BLaER1 treated with 17β-estradiol and CSF1 and Interleukin-3, amounts not matched to agents 10 nM and 100 nM (cell line): Measurements from ENCODE around the gene SPNS3.

Experiments used
- H3K27ac ChIP-seq, 11 experiments: shearing (Covaris generic); formaldehyde crosslinking; 2 replicates each; pipeline ENCODE4 v1.8.1; 2022
- H3K27me3 ChIP-seq, 11 experiments: shearing (Covaris generic); formaldehyde crosslinking; 2 replicates each; pipeline ENCODE4 v1.8.1; 2022
- H3K36me3 ChIP-seq, 11 experiments: shearing (Covaris generic); formaldehyde crosslinking; 2 replicates each; pipeline ENCODE4 v1.8.1; 2022
- H3K4me1 ChIP-seq, 10 experiments: shearing (Covaris generic); formaldehyde crosslinking; 2 replicates each; pipeline ENCODE4 v1.8.1; 2022
- H3K4me2 ChIP-seq, 11 experiments: shearing (Covaris generic); formaldehyde crosslinking; 2 replicates each; pipeline ENCODE4 v1.8.1; 2022
- H3K4me3 ChIP-seq, 10 experiments: shearing (Covaris generic); formaldehyde crosslinking; 2 replicates each; pipeline ENCODE4 v1.8.1; 2022
- H3K9ac ChIP-seq, 11 experiments: shearing (Covaris generic); formaldehyde crosslinking; 2 replicates each; pipeline ENCODE4 v1.8.1; 2022
- H3K9me3 ChIP-seq, 11 experiments: shearing (Covaris generic); formaldehyde crosslinking; replicated peaks in 1 of 11; 2 replicates each; pipeline ENCODE4 v1.8.1; 2022
- H4K20me1 ChIP-seq, 11 experiments: shearing (Covaris generic); formaldehyde crosslinking; 2 replicates each; pipeline ENCODE4 v1.8.1; 2022
- Cebpa-rat ChIP-seq, 11 experiments: shearing (Covaris generic); IDR thresholded peaks; 2 replicates each; pipeline ENCODE4 v1.8.1; 2022

Gene SPNS3

DNA sequence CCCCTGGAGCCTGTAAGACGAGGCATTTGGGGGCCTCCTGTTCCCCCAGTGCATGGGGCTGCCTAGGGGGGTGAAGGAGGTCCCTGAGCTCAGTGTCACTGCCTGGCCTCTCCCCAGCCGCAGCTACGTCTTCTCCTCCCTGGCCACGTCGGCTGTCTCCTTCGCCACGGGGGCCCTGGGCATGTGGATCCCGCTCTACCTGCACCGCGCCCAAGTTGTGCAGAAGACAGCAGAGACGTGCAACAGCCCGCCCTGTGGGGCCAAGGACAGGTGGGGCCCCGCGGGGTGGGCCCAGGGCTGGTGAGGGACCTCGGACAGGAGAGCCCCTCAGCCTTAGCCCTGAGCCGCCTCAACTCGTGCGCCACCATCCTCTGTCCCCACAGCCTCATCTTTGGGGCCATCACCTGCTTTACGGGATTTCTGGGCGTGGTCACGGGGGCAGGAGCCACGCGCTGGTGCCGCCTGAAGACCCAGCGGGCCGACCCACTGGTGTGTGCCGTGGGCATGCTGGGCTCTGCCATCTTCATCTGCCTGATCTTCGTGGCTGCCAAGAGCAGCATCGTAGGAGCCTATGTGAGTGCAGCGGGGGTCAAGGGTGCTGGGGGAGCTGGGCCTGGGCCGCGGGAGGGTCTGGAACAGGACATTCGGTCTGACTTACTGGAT, 99.3 kb downstream of the SPNS3 start:
- Histone ChIP-seq H4K20me1 (peaks cover 0 to 49% (median 17%) of the 10 kb centered on the region in 11 experiments; a peak in 18 of 22 replicates), H3K4me3 (no peak overlapping the region), H3K4me1 (peaks cover 55 to 98% (median 89%) of the 10 kb centered on the region in 10 experiments), H3K27me3 (no peaks in the 10 kb centered on the region), H3K4me2 (peak overlapping the region in 8 of 11 experiments; percentile 7 to 92 (median 80); a peak in 11 of 22 replicates), H3K27ac (peak overlapping the region in 1 of 11 experiments; percentile 26; a peak in 1 of 22 replicates), H3K9ac (0 out of 22 replicates have a peak overlapping the region, but pooled peaks of 1 of the 11 experiments have one; percentile 13), H3K36me3 (peaks cover 0 to 13% (median 10%) of the 10 kb centered on the region in 11 experiments; a peak in 16 of 22 replicates), H3K9me3 (no peaks in the 10 kb centered on the region)
- TF ChIP-seq Cebpa-rat (IDR thresholded peaks at IDR 0.05) = no peak

DNA sequence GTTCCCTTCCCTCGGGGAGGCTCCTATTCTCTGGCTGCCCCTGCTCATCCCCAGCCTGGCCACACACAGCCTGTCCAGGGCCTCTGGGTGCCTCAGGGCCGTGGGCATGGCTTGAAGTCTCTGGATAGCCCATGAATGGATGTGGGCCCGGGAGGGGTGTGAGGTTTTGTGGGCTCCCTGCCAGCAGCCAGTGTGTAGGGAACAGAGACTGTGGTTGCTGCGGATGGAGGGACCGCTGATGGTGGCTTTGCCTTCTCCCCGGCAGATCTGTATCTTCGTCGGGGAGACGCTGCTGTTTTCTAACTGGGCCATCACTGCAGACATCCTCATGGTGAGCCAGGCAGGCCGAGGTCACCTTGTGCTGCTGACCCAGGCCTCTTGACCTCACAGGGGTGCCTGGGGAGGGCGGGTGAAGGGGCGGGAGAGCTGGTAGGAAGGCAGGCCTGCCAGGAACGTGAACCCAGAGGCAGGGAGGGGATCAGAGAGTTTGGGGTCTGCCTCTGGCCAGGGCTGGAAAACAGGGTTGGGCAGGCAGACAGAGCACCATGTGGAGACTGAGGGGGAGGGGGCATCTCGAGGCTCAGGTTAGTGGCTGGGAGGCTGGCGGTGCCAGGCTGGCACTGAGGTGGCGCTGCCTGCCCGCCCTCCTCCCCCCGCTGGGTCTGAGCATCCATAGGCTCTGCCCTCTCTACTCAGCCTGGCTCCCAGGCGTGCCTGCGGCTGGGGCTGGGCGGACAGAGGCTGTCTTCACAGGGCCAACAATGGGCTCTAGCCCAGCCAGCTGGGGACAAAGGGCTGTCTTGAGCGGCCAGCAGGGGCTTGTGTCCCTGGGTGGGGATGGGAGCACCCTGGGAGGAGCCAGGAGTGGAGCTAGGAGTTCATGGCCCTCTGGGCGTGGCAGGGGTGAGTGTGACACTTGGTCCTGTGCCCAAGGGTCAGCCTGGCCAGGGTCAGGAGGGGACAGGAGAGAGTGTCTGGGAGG, 100.1 kb downstream of the SPNS3 start:
- Histone ChIP-seq H3K4me3 (no peak overlapping the region), H3K27ac (peak overlapping the region in 8 of 11 experiments; percentile 22 to 50 (median 26); a peak in 7 of 22 replicates), H3K4me1 (peaks cover 59 to 98% (median 89%) of the 10 kb centered on the region in 10 experiments), H3K36me3 (peaks cover 5 to 21% (median 18%) of the 10 kb centered on the region in 11 experiments; a peak in 21 of 22 replicates), H3K9me3 (no peaks in the 10 kb centered on the region), H4K20me1 (peaks cover 0 to 57% (median 25%) of the 10 kb centered on the region in 11 experiments; a peak in 18 of 22 replicates), H3K9ac (peak overlapping the region in 7 of 11 experiments; percentile 8 to 49 (median 23); a peak in 5 of 22 replicates), H3K4me2 (peak overlapping the region; percentile 36 to 92 (median 45)), H3K27me3 (no peaks in the 10 kb centered on the region)
- TF ChIP-seq Cebpa-rat (IDR thresholded peaks at IDR 0.05) = no peak

- Histone ChIP-seq H3K36me3 (peaks cover 12 to 28% (median 25%) of the 10 kb centered on the region in 11 experiments), H3K4me3 (no peak overlapping the region), H3K27me3 (no peaks in the 10 kb centered on the region), H3K9me3 (no peaks in the 10 kb centered on the region), H3K4me2 (peak overlapping the region; percentile 36 to 92 (median 45); a peak in 21 of 22 replicates), H3K4me1 (peaks cover 59 to 98% (median 89%) of the 10 kb centered on the region in 10 experiments), H3K27ac (peak overlapping the region in 8 of 11 experiments; percentile 22 to 50 (median 26); a peak in 7 of 22 replicates), H3K9ac (peak overlapping the region in 6 of 11 experiments; percentile 8 to 49 (median 30); a peak in 5 of 22 replicates), H4K20me1 (peaks cover 0 to 64% (median 32%) of the 10 kb centered on the region in 11 experiments; a peak in 18 of 22 replicates)
- TF ChIP-seq Cebpa-rat (IDR thresholded peaks at IDR 0.05) = no peak
These were observed 100.8 kb downstream of the SPNS3 start for GRCh38 chr17:4534515-4534914.

DNA sequence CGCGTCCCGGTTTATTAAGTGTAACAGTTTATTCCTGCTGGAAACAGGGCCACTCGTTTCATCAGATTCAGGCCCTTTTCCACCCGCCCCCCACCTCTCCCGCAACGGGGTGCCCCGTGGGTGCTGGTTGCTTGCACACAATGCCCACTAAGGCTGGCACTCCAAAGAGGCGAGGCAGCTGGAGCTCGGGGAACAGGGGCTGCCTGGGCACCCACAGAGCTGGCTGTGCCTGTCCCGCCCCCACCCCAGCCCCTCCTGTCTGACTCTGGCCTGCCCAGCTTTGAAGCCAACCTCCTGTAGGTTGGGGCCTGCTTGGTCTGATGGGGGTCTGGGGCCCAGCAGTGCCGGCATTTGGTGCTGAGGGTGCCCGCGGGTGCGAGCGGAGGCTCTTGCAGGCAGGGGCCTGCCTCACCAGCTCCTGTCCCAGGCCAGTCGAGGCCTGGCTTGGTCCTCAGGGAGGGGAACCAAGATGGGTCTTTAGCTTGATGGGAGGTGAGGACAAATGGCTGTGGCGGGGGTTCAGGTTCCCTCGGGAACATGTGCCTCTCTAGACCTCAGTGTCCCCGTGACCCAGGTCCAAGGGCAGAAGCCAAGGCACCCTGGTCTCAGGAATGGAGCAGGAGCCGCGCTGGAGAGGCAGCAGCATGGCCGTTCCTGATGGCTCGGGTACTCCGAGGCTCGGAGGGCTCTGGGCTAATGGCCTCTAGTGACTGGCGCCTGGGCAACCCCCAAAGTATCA, 101.4 kb downstream of the SPNS3 start:
- H3K9ac ChIP-seq = peak overlapping the region in 3 of 11 experiments; percentile 8 to 37 (median 15); a peak in 3 of 22 replicates
- peak overlapping the region in 5 of 11 experiments; percentile 1 to 50 (median 40); a peak in 5 of 22 replicates for H3K27ac ChIP-seq
- no peak for TF ChIP-seq Cebpa-rat (IDR thresholded peaks at IDR 0.05)
- H3K4me2 ChIP-seq = peak overlapping the region in 10 of 11 experiments; percentile 9 to 92 (median 45); a peak in 11 of 22 replicates
- no peaks in the 10 kb centered on the region for H3K27me3 ChIP-seq
- no peaks in the 10 kb centered on the region for H3K9me3 ChIP-seq
- peaks cover 18 to 34% (median 31%) of the 10 kb centered on the region in 11 experiments for H3K36me3 ChIP-seq
- H3K4me3 ChIP-seq = no peak overlapping the region
- peaks cover 59 to 98% (median 88%) of the 10 kb centered on the region in 10 experiments for H3K4me1 ChIP-seq
- H4K20me1 ChIP-seq = peaks cover 0 to 70% (median 38%) of the 10 kb centered on the region in 11 experiments; a peak in 18 of 22 replicates

DNA sequence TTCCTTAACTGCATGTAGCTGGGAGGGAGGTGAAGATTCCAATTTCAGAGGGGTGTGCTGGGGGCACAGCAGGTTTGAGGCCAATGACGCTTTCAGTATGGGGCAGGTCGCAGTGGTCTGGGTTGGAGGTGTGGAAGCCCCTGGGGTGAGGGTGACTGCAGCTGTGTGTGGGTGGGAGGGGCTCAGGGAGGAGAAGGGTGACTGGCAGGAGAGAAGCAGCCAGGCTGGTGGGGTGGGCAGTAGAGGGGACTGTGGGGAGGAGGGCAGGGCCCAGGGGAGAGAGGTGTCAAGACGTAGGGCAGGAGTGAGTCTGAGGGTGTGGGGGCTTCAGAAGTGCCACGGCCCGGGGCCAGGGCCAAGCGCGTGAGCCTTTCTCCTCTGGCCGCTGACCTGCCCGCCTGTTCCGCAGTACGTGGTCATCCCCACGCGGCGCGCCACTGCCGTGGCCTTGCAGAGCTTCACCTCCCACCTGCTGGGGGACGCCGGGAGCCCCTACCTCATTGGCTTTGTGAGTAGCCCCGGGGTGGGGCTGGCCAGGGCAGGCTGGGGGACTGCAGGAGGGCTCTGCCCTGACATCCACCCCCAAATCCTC, 102.0 kb downstream of the SPNS3 start:
- 0 out of 22 replicates have a peak overlapping the region, but pooled peaks of 3 of the 11 experiments have one; percentile 12 to 40 (median 40) for H3K27ac ChIP-seq
- H3K4me3 ChIP-seq = no peak overlapping the region

GRCh38 chr17:4536259-4536741, 102.6 kb downstream of the SPNS3 start:
- peak overlapping the region in 9 of 11 experiments; percentile 18 to 65 (median 38); a peak in 10 of 22 replicates for H3K9ac ChIP-seq
- peaks cover 56 to 94% (median 81%) of the 10 kb centered on the region in 10 experiments for H3K4me1 ChIP-seq
- no peaks in the 10 kb centered on the region for H3K27me3 ChIP-seq
- H3K36me3 ChIP-seq = peaks cover 27 to 46% (median 43%) of the 10 kb centered on the region in 11 experiments
- peak overlapping the region; percentile 52 to 78 (median 70) for H3K4me2 ChIP-seq
- TF ChIP-seq Cebpa-rat (IDR thresholded peaks at IDR 0.05) = no peak
- no peak overlapping the region for H3K4me3 ChIP-seq
- H3K9me3 ChIP-seq = no peaks in the 10 kb centered on the region
- peak overlapping the region in 9 of 11 experiments; percentile 38 to 68 (median 54); a peak in 13 of 22 replicates for H3K27ac ChIP-seq
- H4K20me1 ChIP-seq = peaks cover 0 to 82% (median 50%) of the 10 kb centered on the region in 11 experiments; a peak in 19 of 22 replicates

More for the DNA sequence above, 102.0 kb downstream of the SPNS3 start:
- Histone ChIP-seq H3K4me1 (peaks cover 59 to 99% (median 85%) of the 10 kb centered on the region in 10 experiments), H4K20me1 (peaks cover 0 to 76% (median 45%) of the 10 kb centered on the region in 11 experiments; a peak in 19 of 22 replicates), H3K27me3 (no peaks in the 10 kb centered on the region), H3K9me3 (no peaks in the 10 kb centered on the region), H3K36me3 (peaks cover 24 to 41% (median 38%) of the 10 kb centered on the region in 11 experiments), H3K4me2 (peak overlapping the region in 6 of 11 experiments; percentile 5 to 92 (median 18); a peak in 4 of 22 replicates), H3K9ac (peak overlapping the region in 1 of 11 experiments; percentile 15; a peak in 2 of 22 replicates)
- TF ChIP-seq Cebpa-rat (IDR thresholded peaks at IDR 0.05) = no peak

- Histone ChIP-seq H3K4me2 (peak overlapping the region; percentile 52 to 78 (median 70)), H3K4me3 (no peak overlapping the region), H3K27ac (peak overlapping the region in 9 of 11 experiments; percentile 38 to 68 (median 54); a peak in 18 of 22 replicates), H3K4me1 (peaks cover 50 to 93% (median 75%) of the 10 kb centered on the region in 10 experiments), H3K36me3 (peaks cover 33 to 52% (median 49%) of the 10 kb centered on the region in 11 experiments), H3K9me3 (no peaks in the 10 kb centered on the region), H4K20me1 (peaks cover 0 to 87% (median 56%) of the 10 kb centered on the region in 11 experiments; a peak in 19 of 22 replicates), H3K27me3 (no peaks in the 10 kb centered on the region), H3K9ac (peak overlapping the region; percentile 18 to 65 (median 50); a peak in 16 of 22 replicates)
- TF ChIP-seq Cebpa-rat (IDR thresholded peaks at IDR 0.05) = no peak
These were observed 103.1 kb downstream of the SPNS3 start for GRCh38 chr17:4536742-4537411.
